Nephron progenitor cell (in vitro differentiated cells): ENCODE data around the gene B4GALNT1.
"Not testable (repeated sequence)": the region's sequence is repeated elsewhere in the genome, so short reads cannot be mapped to it uniquely, and the experiment has no call there.

Experiments used
- DNase-seq: peaks from one replicate; pipeline ENCODE4 v3.0.0; 2021
- H3K27ac Mint-ChIP-seq: 2 replicates; pipeline ENCODE4 v1.8.0; 2021; ENCODE audit warnings: mild to moderate bottlenecking, moderate library complexity, mixed read lengths
- H3K27me3 Mint-ChIP-seq: 2 replicates; pipeline ENCODE4 v1.8.0; 2021; ENCODE audit warnings: mild to moderate bottlenecking, low read depth, mixed read lengths; ENCODE audit not compliant: poor library complexity
- H3K36me3 Mint-ChIP-seq: 2 replicates; pipeline ENCODE4 v1.8.0; 2021; ENCODE audit warnings: low read depth, mixed read lengths
- H3K4me1 Mint-ChIP-seq: 2 replicates; pipeline ENCODE4 v1.8.0; 2021; ENCODE audit warnings: mixed read lengths
- H3K4me3 Mint-ChIP-seq: 2 replicates; pipeline ENCODE4 v1.8.0; 2021; ENCODE audit warnings: mild to moderate bottlenecking, moderate library complexity, mixed read lengths
- H3K9me3 Mint-ChIP-seq: 2 replicates; pipeline ENCODE4 v1.8.0; 2021; ENCODE audit warnings: mild to moderate bottlenecking, moderate library complexity, mixed read lengths
- CTCF ChIP-seq: fragments of 200-600 bp; sonication (generic); IDR thresholded peaks from 2 replicates; pipeline ENCODE4 v1.5.0; 2021; ENCODE audit warnings: antibody characterized with exemption

Gene B4GALNT1

DNA sequence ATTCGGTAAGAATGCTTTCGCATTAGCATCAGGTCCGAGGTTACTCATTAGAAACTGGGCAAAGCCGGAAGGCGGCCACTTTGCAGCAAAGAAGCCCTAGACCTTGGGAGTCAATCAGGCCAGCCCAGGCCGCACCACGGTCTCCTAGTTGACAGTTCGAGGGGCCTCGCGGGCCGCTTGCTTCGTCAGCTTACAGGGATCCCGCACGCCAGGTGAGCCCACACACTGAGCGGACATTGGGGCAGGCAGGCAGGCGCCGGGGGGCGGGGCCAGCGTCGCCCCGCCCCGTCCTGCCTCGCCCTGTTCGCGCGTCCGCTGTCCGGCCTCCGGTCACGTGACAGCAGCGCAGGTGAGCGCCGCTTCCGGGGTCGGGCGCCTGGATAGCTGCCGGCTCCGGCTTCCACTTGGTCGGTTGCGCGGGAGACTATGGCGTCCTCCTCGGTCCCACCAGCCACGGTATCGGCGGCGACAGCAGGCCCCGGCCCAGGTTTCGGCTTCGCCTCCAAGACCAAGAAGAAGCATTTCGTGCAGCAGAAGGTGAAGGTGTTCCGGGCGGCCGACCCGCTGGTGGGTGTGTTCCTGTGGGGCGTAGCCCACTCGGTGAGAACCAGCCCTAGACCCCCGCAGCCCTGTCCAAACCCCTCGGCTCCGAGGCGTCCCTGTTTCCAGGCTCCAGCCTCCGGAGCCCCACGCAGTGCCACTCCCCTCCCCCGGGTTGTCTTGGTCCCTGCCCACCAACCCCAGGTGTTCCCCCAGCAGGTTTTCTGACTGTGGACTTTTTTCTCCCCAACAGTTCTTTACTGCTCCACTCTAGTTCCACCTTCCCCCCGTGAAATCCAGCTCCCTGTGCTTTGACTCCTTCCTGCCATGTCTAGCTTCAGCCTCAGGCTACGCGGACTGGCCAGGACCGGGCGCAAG is 41.9 kb downstream of the B4GALNT1 start, which contains the start of gene PIP4K2C:
TSS of gene PIP4K2C (plus strand) at position 329 of the 918 bp plus-strand sequence. CDS start at position 427, 98 bp downstream.
- Mint-ChIP-seq H3K36me3 (peaks cover 5% of the 10 kb centered on the region), H3K27me3 (peaks cover 16% of the 10 kb centered on the region), H3K4me1 (peaks cover 20% of the 10 kb centered on the region), H3K9me3 (no peaks in the 10 kb centered on the region), H3K4me3 (peak within 1 kb of the TSS; percentile 96), H3K27ac (no peak within 1 kb of the TSS)
- no peak for TF ChIP-seq CTCF
- peak; percentile 75 for DNase-seq

- TF ChIP-seq CTCF = no peak
- Mint-ChIP-seq H3K36me3 (no peaks in the 10 kb centered on the region), H3K9me3 (no peaks in the 10 kb centered on the region), H3K27me3 (peaks cover 16% of the 10 kb centered on the region), H3K4me3 (peak overlapping the region; percentile 96), H3K4me1 (peaks cover 20% of the 10 kb centered on the region), H3K27ac (no peak overlapping the region)
- no peak for DNase-seq
These were observed 42.5 kb downstream of the B4GALNT1 start for GRCh38 chr12:57590479-57590863.

DNA sequence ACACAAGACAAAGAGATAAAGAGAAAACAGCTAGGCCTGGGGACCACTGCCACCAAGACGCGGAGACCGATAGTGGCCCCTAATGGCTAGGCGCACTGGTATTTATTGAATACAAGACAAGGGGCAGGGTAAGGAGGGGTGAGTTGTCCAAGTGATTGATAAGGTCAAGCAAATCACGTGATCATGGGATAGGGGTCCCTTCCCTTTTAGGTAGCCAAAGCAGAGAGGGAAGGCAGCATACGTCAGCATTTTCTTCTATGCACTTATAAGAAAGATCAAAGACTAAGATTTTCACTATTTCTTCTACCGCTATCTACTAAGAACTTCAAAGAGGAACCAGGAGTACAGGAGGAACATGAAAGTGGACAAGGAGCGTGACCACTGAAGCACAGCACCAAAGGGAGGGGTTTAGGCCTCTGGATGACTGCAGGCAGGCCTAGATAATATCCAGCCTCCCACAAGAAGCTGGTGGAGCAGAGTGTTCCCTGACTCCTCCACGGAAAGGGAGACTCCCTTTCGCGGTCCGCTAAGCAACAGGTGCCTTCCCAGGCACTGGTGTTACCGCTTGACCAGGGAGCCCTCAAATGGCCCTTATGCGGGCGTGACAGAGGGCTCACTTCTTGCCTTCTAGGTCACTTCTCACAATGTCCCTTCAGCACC is 43.9 kb downstream of the B4GALNT1 start:
- DNase-seq, H3K4me3 Mint-ChIP-seq, H3K36me3 Mint-ChIP-seq, H3K27ac Mint-ChIP-seq, H3K9me3 Mint-ChIP-seq: not testable (repeated sequence)
- peaks cover 16% of the 10 kb centered on the region for H3K27me3 Mint-ChIP-seq
- peaks cover 20% of the 10 kb centered on the region for H3K4me1 Mint-ChIP-seq

GRCh38 chr12:57586832-57587429 is 46.1 kb downstream of the B4GALNT1 start:
- no peak for DNase-seq
- Mint-ChIP-seq H3K27me3 (peaks cover 13% of the 10 kb centered on the region), H3K4me1 (peaks cover 14% of the 10 kb centered on the region), H3K27ac (no peak overlapping the region), H3K9me3 (no peaks in the 10 kb centered on the region), H3K4me3 (no peak overlapping the region), H3K36me3 (no peaks in the 10 kb centered on the region)
- no peak for TF ChIP-seq CTCF

DNA sequence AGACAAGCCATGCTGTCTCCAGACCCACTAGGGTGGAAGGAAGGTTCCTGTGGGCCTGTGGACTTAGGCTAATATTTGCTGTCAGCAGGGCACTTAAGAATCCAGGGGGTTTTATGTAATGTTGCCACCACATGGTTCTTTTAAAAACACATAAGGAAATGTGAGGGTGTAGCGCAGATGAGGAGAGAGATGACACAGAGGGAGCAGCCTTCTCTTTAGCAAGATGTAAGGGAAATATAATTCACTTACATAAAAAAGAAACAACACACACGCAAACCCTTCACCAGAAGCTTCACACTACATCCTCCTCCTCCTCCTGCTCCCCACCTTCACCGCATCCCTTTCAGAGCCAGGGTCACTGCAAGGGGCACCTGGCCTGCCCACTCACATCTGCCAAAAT is 46.9 kb downstream of the B4GALNT1 start:
- no peak for TF ChIP-seq CTCF
- Mint-ChIP-seq H3K4me3 (no peak overlapping the region), H3K27me3 (peaks cover 11% of the 10 kb centered on the region)

GRCh38 chr12:57585156-57585555 is 47.8 kb downstream of the B4GALNT1 start:
- no peaks in the 10 kb centered on the region for H3K36me3 Mint-ChIP-seq
- no peak for TF ChIP-seq CTCF
- DNase-seq = no peak
- H3K9me3 Mint-ChIP-seq = no peaks in the 10 kb centered on the region
- H3K4me1 Mint-ChIP-seq = peaks cover under 1% of the 10 kb centered on the region
- no peak overlapping the region for H3K4me3 Mint-ChIP-seq
- H3K27me3 Mint-ChIP-seq = peaks cover 3% of the 10 kb centered on the region
- no peak overlapping the region for H3K27ac Mint-ChIP-seq

More for the DNA sequence above, 46.9 kb downstream of the B4GALNT1 start:
- Mint-ChIP-seq H3K4me1 (peaks cover 7% of the 10 kb centered on the region), H3K27ac (no peak overlapping the region), H3K36me3 (no peaks in the 10 kb centered on the region), H3K9me3 (no peaks in the 10 kb centered on the region)
- DNase-seq = no peak
